ENCODE results near the gene MCCD1.
A peak's percentile ranks its signal among the peaks of the same experiment; 100 is the strongest.

GRCh38 chr6:31535538-31536324 is 7.0 kb downstream of the MCCD1 start:
- TF ChIP-seq EZH2 (IDR thresholded peaks at IDR 0.05), result no peak
- TF ChIP-seq POLR2AphosphoS5 (IDR thresholded peaks at IDR 0.05; ENCODE audit: borderline replicate concordance, low read depth, low read length), result 0 out of 2 replicates have a peak, but pooled peaks have one; percentile 5
